Right lobe of liver (tissue), 4 donors: ENCODE results near the gene COL4A6.

Experiments
- POLR2A ChIP-seq: fragments of 450-650 bp; IDR thresholded peaks from one replicate; pipeline ENCODE4 v1.6.1; 2017; ENCODE audit warnings: antibody characterized with exemption, mild to moderate bottlenecking
- TF ChIP-seq, protein P1 (sequence below), 4 donors: fragments of 200-600 bp in 3 of 4; fragments of 450-650 bp in 1 of 4; IDR thresholded peaks; one replicate each; pipeline versions ENCODE4 v1.5.1 to v1.8.0; 2016 to 2022; ENCODE audit warnings: antibody characterized with exemption in 4 of 4, mild to moderate bottlenecking in 2 of 4
- donor health status: DM: no; HTN: no; CAD: no.
- donor health status: DM: no; HTN: no; CAD: no.
- donor health status: DM: no; HTN: yes; CAD: no.

DNA sequence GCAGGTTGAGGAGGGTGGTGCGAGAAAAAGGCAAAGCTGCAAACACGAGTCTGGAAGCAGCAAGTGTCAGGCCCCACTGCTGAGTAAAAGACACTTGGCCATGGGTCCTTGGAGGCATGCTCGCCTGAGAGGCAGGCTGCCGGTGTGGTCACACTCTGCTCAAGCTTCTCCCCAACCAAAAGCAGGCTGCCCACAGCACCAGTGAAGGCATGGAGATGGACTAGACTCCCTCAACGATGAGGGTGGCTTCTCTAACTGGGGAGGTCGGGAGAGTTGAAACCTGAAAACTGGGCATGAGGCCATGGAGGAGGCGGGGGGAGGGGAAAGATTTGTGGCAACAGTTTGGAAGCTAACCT lies 260.1 kb downstream of the COL4A6 start:
- TF ChIP-seq, protein P1, sequence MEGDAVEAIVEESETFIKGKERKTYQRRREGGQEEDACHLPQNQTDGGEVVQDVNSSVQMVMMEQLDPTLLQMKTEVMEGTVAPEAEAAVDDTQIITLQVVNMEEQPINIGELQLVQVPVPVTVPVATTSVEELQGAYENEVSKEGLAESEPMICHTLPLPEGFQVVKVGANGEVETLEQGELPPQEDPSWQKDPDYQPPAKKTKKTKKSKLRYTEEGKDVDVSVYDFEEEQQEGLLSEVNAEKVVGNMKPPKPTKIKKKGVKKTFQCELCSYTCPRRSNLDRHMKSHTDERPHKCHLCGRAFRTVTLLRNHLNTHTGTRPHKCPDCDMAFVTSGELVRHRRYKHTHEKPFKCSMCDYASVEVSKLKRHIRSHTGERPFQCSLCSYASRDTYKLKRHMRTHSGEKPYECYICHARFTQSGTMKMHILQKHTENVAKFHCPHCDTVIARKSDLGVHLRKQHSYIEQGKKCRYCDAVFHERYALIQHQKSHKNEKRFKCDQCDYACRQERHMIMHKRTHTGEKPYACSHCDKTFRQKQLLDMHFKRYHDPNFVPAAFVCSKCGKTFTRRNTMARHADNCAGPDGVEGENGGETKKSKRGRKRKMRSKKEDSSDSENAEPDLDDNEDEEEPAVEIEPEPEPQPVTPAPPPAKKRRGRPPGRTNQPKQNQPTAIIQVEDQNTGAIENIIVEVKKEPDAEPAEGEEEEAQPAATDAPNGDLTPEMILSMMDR (IDR thresholded peaks at IDR 0.05) = no peak
- TF ChIP-seq POLR2A = no peak
